ENCODE results near the gene CYFIP1.

The CYFIP1 gene

DNA sequence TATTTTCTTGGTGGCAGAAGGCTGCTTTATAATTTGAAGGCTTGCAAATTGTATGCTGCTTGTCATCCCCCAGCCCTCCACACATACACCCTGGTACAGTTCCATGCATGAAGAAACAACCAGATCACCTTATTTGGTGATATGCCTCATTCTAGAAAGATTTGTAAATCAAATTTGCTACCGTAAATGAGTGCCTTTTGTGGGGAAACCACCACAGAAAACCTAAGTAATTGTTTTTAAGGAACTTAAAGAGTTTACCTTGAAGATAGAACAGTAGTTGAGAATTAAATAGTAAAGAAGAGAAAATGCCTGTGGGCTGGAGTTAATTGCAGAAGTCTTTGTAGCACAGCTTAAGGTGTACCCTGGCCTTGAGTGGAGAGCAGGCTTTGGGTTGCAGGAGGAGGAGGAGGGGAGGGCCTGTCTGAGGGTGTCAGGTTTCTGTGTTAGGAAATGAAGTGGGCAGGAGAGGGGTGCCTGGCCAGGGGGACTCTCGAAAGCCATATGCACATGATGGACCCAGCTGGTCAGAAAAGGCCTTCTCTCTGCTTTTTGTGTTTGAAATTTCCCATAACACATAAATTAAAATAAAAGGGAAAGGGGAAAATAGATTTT, 134.8 kb downstream of the CYFIP1 start:
- TF ChIP-seq SIN3A (IDR thresholded peaks at IDR 0.05; ENCODE audit: borderline replicate concordance, insufficient read depth, low read length), result no peak
- TF ChIP-seq POLR2AphosphoS5 (IDR thresholded peaks at IDR 0.05; ENCODE audit: low read depth, low read length), result no peak
- TF ChIP-seq FOXP2 (optimal IDR thresholded peaks at IDR 0.05; ENCODE audit: borderline replicate concordance, extremely low read depth, extremely low read length, insufficient read depth), result no peak
- TF ChIP-seq, protein P1, sequence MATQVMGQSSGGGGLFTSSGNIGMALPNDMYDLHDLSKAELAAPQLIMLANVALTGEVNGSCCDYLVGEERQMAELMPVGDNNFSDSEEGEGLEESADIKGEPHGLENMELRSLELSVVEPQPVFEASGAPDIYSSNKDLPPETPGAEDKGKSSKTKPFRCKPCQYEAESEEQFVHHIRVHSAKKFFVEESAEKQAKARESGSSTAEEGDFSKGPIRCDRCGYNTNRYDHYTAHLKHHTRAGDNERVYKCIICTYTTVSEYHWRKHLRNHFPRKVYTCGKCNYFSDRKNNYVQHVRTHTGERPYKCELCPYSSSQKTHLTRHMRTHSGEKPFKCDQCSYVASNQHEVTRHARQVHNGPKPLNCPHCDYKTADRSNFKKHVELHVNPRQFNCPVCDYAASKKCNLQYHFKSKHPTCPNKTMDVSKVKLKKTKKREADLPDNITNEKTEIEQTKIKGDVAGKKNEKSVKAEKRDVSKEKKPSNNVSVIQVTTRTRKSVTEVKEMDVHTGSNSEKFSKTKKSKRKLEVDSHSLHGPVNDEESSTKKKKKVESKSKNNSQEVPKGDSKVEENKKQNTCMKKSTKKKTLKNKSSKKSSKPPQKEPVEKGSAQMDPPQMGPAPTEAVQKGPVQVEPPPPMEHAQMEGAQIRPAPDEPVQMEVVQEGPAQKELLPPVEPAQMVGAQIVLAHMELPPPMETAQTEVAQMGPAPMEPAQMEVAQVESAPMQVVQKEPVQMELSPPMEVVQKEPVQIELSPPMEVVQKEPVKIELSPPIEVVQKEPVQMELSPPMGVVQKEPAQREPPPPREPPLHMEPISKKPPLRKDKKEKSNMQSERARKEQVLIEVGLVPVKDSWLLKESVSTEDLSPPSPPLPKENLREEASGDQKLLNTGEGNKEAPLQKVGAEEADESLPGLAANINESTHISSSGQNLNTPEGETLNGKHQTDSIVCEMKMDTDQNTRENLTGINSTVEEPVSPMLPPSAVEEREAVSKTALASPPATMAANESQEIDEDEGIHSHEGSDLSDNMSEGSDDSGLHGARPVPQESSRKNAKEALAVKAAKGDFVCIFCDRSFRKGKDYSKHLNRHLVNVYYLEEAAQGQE (IDR thresholded peaks at IDR 0.05; ENCODE audit: insufficient read depth in 1 of 2, low read depth in 2 of 2, low read length in 2 of 2), result no peak
- no peak for TF ChIP-seq TAF1 (IDR thresholded peaks at IDR 0.05; ENCODE audit: borderline replicate concordance, insufficient read depth, low read length)

DNA sequence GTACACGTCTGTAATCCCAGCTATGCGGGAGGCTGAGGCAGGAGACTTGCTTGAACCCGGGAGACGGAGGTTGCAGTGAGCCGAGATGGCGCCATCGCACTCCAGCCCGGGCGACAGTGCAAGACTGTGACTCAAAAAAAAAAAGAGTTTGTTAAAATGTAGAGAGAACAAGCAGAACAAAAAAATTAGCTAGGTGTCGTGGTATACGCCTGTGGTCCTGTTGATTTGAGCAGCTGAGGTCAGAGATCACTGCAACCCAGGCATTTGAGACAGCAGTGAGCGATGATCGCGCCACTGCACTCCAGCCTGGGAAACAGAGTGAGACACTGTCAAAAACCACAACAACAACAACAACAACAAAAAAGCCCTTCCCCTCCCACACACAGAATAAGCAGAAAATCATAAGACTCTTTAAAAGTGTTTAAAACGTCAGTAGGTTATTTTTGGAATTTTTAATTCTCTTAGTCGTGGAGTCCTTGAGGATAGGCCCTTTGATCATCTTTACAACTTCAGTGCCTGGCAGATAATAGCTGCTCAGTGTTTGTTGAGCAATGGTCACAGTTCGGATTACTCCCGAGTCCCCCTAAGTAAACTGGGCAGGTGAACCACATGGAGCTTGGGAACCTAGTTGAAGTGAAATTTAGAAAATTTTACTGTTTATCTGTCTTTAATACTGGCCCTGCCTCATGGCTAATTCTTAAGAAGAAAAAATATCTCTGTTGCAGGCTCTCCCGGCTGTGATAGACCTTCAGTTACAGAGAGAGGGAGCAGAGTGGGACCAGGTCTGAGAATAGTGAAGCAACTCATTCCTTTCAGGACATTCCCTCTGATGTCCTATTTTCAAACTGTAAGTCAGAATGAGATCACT, 135.5 kb downstream of the CYFIP1 start:
- no peak for TF ChIP-seq TAF1 (IDR thresholded peaks at IDR 0.05; ENCODE audit: borderline replicate concordance, insufficient read depth, low read length)
- TF ChIP-seq, protein P1 (IDR thresholded peaks at IDR 0.05; ENCODE audit: insufficient read depth in 1 of 2, low read depth in 2 of 2, low read length in 2 of 2), result no peak
- TF ChIP-seq FOXP2 (optimal IDR thresholded peaks at IDR 0.05; ENCODE audit: borderline replicate concordance, extremely low read depth, extremely low read length, insufficient read depth), result no peak
- TF ChIP-seq POLR2AphosphoS5 (IDR thresholded peaks at IDR 0.05; ENCODE audit: low read depth, low read length), result no peak
- no peak for TF ChIP-seq SIN3A (IDR thresholded peaks at IDR 0.05; ENCODE audit: borderline replicate concordance, insufficient read depth, low read length)

DNA sequence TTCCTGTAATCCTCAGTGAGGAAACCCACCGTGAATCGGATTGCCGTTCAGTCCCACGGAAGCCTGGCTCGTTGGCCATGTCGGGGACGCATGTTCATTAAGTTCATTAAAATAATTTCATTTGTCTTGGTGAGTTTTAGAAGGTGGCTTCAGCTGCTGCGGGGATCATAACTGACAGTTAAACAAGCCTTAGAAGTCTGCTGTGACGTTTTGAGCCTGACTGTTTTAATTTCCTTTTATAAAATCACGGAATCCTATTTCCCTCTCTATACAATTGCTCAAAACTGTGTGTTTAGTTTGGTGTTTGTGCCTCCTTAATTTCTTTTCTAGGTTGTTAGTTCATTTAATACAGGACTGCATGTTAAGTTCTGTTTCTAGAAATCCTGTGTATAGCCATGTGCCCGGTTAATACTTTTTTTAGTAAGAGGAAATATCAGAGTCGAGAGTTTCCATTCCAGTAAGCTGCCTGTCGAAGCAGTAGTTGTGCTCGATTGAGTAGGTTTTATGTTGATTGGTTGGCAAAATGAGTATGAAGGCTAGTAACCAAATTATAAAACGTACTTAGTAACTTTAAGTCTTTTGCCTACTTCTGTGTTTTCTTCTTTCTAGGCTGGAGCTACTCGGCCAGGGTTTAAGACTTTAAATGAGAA, 141.0 kb downstream of the CYFIP1 start:
- TF ChIP-seq, protein P1 (IDR thresholded peaks at IDR 0.05; ENCODE audit: insufficient read depth in 1 of 2, low read depth in 2 of 2, low read length in 2 of 2), result no peak
- no peak for TF ChIP-seq TAF1 (IDR thresholded peaks at IDR 0.05; ENCODE audit: borderline replicate concordance, insufficient read depth, low read length)
- TF ChIP-seq SIN3A (IDR thresholded peaks at IDR 0.05; ENCODE audit: borderline replicate concordance, insufficient read depth, low read length), result no peak
- no peak for TF ChIP-seq POLR2AphosphoS5 (IDR thresholded peaks at IDR 0.05; ENCODE audit: low read depth, low read length)
- TF ChIP-seq FOXP2 (optimal IDR thresholded peaks at IDR 0.05; ENCODE audit: borderline replicate concordance, extremely low read depth, extremely low read length, insufficient read depth), result no peak

DNA sequence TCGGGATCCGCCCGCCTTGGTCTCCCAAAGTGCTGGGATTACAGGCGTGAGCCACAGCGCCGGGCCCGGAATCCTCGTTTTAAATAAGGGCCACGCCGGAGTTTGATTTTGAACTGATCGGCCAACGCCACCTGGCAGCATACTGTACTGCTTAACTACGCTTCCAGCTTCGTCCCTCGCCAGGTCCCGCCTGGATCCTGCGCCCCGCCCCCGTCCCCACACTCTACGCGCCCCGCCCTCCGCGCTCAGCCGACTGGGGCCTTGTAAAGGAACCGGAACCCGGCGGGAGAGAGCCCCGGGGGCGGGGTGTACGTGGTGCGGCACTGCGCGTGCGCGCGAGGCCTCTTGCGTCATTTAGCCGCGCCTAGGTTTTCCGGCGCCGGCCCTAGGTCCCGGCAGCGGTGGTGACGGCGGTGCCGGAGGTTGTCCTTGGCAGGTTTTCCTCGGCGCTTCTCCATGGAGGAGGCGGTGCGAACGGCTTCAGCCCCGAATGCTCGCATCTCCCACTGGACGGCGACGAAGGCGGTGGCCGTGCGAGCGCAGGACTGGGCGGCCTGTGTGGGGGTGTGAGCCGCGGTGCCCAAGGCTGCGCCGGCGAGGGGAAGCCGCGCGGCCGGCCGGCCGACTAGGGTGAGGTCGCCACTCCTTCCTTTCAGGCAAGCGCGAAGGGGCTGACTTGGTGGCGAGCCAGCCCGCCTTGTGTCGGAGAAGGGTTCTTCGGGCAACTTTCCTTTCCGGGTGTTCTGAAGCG, 141.7 kb downstream of the CYFIP1 start, which contains the start of gene NIPA2:
Gene NIPA2, plus strand, starts transcription at position 375 of the 751 bp plus-strand sequence. CDS start 13,066 bp downstream, outside the sequence.
- TF ChIP-seq POLR2AphosphoS5 (IDR thresholded peaks at IDR 0.05; ENCODE audit: low read depth, low read length) (peak; percentile 63; the same call in 1 of the 2 replicates), TAF1 (IDR thresholded peaks at IDR 0.05; ENCODE audit: borderline replicate concordance, insufficient read depth, low read length) (0 out of 2 replicates have a peak, but pooled peaks have one; percentile 77), SIN3A (IDR thresholded peaks at IDR 0.05; ENCODE audit: borderline replicate concordance, insufficient read depth, low read length) (no peak), FOXP2 (optimal IDR thresholded peaks at IDR 0.05; ENCODE audit: borderline replicate concordance, extremely low read depth, extremely low read length, insufficient read depth) (peak; percentile 63)
- TF ChIP-seq, protein P1 (IDR thresholded peaks at IDR 0.05; ENCODE audit: insufficient read depth in 1 of 2, low read depth in 2 of 2, low read length in 2 of 2), result no peak
